Activated CD4-positive, alpha-beta T cell treated with anti-CD3 and anti-CD28 coated beads, Interleukin-2, amount 50 U/mL, for 1 hour (primary cell): ENCODE data around the gene ZFAND3.

Experiments used
- DNase-seq: peaks from one replicate; pipeline ENCODE4 v3.0.0-alpha.2; 2020

The ZFAND3 gene

GRCh38 chr6:37798436-37799262 lies 20.9 kb upstream of the ZFAND3 start:
- DNase-seq, result no peak

- no peak for DNase-seq
Measured at GRCh38 chr6:37799263-37799644, 20.3 kb upstream of the ZFAND3 start.

GRCh38 chr6:37800703-37801604 lies 18.6 kb upstream of the ZFAND3 start:
- no peak for DNase-seq

- no peak for DNase-seq
Measured at GRCh38 chr6:37801605-37801940, 18.0 kb upstream of the ZFAND3 start.

GRCh38 chr6:37802810-37803209 lies 16.7 kb upstream of the ZFAND3 start:
- no peak for DNase-seq

- no peak for DNase-seq
Measured at GRCh38 chr6:37804586-37804985, 14.9 kb upstream of the ZFAND3 start.

GRCh38 chr6:37806213-37806612 lies 13.3 kb upstream of the ZFAND3 start:
- DNase-seq, result no peak

GRCh38 chr6:37807656-37808055 lies 11.9 kb upstream of the ZFAND3 start:
- no peak for DNase-seq

- no peak for DNase-seq
Measured at GRCh38 chr6:37809197-37809543, 10.4 kb upstream of the ZFAND3 start.

- DNase-seq, result no peak
Measured at GRCh38 chr6:37812841-37813240, 6.7 kb upstream of the ZFAND3 start.

GRCh38 chr6:37814374-37814773 lies 5.2 kb upstream of the ZFAND3 start:
- no peak for DNase-seq

- DNase-seq, result no peak
Measured at GRCh38 chr6:37816599-37817375, 2.7 kb upstream of the ZFAND3 start.

GRCh38 chr6:37818536-37819176 lies 871 bp upstream of the ZFAND3 start:
- peak; percentile 93 for DNase-seq

- peak; percentile 28 for DNase-seq
Measured at GRCh38 chr6:37819802-37820717, 533 bp downstream of the ZFAND3 start.

- DNase-seq, result no peak
Measured at GRCh38 chr6:37820718-37821079, 1.2 kb downstream of the ZFAND3 start.

GRCh38 chr6:37821446-37821845 lies 1.9 kb downstream of the ZFAND3 start:
- DNase-seq, result no peak

GRCh38 chr6:37822851-37823682 lies 3.5 kb downstream of the ZFAND3 start:
- peak; percentile 22 for DNase-seq

- DNase-seq, result no peak
Measured at GRCh38 chr6:37824170-37824569, 4.6 kb downstream of the ZFAND3 start.

GRCh38 chr6:37826188-37826587 lies 6.7 kb downstream of the ZFAND3 start:
- no peak for DNase-seq

GRCh38 chr6:37826993-37827392 lies 7.5 kb downstream of the ZFAND3 start:
- DNase-seq, result no peak
